Measurements from ENCODE around the gene C2orf72.

DNA sequence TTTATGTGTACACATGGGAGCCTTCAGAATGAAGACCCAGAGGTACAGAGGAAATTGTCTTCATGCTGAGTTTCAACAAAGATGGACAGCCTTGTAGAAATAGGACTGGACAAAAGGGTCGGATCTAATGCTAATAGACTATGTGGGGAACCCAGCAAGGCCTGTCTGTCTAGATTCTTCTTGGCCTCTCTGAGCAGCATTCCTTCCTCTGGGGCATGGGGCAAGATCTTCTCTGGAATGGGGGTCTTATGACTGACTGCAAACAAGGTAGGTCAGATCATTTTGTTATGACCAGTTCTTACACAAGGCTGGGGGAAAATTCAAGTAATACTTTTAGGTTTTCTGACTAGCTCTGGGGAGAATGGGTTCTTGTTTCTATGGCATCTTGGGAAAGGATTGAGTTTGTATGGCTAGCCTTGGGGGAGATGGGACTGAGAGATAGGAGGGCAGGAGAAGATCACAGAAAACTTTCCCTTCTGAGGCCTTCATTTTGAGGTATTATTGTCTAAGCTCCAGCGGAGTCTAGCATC lies 27.1 kb upstream of the C2orf72 start:
- no peak for TF ChIP-seq ZBTB33 (IDR thresholded peaks at IDR 0.05)
- no peak for TF ChIP-seq CTCF (IDR thresholded peaks at IDR 0.05; ENCODE audit: low read depth, low read length, missing input control)
- no peak for TF ChIP-seq RAD21 (IDR thresholded peaks at IDR 0.05)
- TF ChIP-seq, protein P1, sequence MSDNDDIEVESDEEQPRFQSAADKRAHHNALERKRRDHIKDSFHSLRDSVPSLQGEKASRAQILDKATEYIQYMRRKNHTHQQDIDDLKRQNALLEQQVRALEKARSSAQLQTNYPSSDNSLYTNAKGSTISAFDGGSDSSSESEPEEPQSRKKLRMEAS (IDR thresholded peaks at IDR 0.05) = no peak
- no peak for TF ChIP-seq SP1 (IDR thresholded peaks at IDR 0.05)
